LNCaP clone FGC (cell line): ENCODE measurements around the gene NFIA.

Experiments
- DNase-seq: peaks from one replicate; pipeline ENCODE4 v3.0.0-alpha.2; 2011; ENCODE audit warnings: low read depth
- H3K4me3 ChIP-seq: 2 replicates; pipeline ENCODE4 v1.5.1; 2011; ENCODE audit warnings: mild to moderate bottlenecking, low read depth, low read length, control low read depth
- TF ChIP-seq, protein P1 (sequence below): IDR thresholded peaks from 2 replicates; pipeline ENCODE4 v1.5.1; 2012; ENCODE audit warnings: mild to moderate bottlenecking; ENCODE audit not compliant: control insufficient read depth, insufficient read depth; ENCODE audit errors: extremely low read depth

Gene NFIA

DNA sequence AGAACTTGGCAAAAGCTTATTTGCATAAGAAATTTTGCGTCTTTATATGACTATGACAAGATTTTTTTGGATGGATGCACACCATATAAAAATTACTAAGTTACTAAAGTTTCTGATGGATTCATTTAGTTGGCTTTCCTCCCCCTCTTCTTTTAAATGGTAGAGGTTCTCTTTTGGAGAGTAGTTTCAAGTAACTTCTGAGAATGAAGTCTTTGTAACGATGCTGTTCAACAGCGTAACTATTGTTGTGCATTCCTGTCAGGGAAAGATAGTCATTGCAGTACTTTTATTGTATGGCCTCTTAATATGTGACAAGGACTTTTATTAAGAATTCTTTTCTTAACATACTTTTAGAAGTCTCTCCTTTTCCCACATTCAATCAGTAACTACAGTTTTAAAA is 16.0 kb downstream of the NFIA start:
- TF ChIP-seq, protein P1, sequence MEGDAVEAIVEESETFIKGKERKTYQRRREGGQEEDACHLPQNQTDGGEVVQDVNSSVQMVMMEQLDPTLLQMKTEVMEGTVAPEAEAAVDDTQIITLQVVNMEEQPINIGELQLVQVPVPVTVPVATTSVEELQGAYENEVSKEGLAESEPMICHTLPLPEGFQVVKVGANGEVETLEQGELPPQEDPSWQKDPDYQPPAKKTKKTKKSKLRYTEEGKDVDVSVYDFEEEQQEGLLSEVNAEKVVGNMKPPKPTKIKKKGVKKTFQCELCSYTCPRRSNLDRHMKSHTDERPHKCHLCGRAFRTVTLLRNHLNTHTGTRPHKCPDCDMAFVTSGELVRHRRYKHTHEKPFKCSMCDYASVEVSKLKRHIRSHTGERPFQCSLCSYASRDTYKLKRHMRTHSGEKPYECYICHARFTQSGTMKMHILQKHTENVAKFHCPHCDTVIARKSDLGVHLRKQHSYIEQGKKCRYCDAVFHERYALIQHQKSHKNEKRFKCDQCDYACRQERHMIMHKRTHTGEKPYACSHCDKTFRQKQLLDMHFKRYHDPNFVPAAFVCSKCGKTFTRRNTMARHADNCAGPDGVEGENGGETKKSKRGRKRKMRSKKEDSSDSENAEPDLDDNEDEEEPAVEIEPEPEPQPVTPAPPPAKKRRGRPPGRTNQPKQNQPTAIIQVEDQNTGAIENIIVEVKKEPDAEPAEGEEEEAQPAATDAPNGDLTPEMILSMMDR: no peak
- DNase-seq: no peak
- no peak overlapping the region for H3K4me3 ChIP-seq

DNA sequence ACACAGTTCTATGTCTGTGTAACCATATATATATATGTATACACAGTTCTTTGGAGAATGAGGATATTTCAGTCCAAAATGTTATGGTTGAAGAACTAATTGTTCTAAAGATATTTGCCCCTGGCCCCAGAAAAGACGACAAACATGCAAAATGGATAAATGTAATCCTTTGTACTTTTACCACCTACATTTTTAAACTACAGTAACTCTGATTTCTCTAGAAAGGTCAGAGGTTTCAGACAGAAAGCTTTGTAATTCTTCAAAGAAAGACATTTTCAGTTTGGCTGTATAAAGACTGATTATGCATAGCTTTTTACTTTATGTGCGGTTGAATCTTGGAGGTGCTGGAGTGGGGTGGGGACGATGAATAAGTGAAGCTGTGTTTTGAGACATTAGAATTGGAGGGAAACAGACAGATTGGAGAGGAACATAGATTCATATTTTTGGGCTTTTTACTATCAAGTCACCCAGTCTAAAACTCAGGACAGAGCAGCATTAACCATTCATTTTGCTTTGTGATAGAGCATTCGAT is 16.6 kb downstream of the NFIA start:
- no peak for DNase-seq
- TF ChIP-seq, protein P1: no peak
- H3K4me3 ChIP-seq: no peak overlapping the region

DNA sequence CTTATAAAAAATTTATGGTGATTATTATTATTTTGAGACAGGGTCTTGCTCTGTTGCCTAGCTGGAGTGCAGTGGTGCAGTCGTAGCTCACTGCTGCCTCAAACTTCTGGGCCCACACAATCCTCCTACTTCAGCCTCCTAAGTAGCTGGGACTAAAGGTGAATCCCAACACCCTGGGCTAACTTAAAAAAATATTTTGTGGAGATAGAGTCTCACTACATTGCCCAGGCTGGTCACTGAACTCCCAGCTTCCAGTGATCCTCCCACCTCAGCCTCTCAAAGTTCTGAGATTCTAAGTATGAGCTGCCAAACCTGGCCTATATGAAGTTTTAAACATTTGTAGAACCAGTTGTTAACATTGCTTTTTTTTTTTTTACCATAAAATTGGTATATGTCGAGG is 18.2 kb downstream of the NFIA start:
- TF ChIP-seq, protein P1: no peak
- no peak overlapping the region for H3K4me3 ChIP-seq
- DNase-seq: no peak

DNA sequence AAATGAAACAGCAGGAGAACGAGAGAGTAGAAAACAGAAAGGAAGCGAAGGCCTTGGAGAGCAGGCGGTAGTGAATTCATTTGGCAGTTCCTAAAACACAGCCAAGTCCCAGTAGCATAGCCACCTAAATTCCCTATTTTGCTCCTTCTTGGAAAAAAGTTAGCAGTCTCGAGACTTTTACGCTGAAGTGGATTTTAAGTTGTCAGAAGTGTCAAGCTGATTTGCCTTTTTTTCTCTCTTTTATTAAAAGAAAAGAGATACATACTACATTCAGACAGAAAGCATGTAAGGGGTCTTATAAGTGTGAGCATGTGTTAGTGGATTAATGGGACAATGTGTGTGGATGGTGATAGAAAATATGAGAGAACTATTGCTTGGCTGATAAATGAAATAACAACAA is 19.2 kb downstream of the NFIA start:
- TF ChIP-seq, protein P1: no peak
- DNase-seq: no peak
- H3K4me3 ChIP-seq: no peak overlapping the region

DNA sequence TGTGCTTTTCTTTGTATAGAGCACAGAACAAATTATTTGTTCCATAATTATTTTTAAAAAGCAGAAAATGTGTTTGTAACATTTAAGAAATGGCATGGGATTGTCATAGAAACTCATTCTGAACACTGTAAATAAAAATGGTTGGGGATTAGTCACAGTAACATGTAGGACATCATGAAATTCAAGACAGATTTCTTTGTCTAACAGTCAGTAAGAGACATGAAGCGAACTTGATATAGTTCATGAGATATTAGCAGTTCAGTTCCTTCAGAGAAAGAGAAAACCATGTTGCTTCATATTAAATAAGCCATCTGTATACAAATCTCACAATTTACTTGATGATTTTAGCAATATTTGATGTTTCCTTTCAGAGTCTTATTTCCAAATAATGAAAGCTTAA is 19.7 kb downstream of the NFIA start:
- TF ChIP-seq, protein P1: no peak
- no peak overlapping the region for H3K4me3 ChIP-seq
- no peak for DNase-seq

DNA sequence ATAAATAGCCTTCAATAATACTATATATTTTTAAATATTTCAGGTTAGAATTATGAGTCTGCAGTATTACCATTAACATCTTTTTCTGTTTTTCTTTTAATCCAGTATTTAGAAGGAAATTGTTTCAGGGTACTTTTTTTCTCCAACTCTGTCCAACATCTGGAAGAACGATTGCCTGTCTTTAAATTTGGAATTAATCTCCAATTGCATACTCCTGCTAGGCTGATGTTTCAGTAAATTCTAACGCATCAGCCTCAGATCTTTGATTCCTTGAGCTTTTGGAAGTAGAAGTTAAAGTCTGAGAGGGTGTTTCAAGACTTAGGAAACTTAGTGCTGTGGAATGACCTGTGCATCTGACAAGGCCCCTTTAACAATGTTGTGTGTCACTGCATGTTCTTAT is 20.3 kb downstream of the NFIA start:
- H3K4me3 ChIP-seq: no peak overlapping the region
- TF ChIP-seq, protein P1: no peak

DNA sequence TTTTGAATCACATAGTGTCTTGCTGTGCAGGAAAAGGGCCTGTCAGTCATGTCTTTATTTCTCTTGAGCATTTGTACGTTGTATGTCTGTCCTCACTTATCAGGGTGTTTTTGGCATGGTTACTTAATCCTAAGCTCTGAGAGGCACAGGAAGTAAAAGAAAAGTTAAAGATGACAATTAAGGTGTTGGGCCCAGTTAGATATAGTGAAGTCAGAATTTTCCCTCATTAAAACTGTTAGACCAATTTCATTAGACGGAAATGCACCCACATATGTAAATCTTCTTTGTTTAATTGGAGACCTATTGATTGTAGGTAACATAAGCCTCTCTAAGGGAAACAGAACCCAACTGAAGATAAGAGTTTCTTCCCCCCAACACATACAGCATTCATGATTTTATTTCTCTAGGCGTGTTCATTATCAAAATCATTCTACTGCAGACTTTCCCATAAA is 21.9 kb downstream of the NFIA start:
- H3K4me3 ChIP-seq: no peak overlapping the region
- DNase-seq: no peak
- TF ChIP-seq, protein P1: no peak

More for the DNA sequence above, 20.3 kb downstream of the NFIA start:
- no peak for DNase-seq
